Endothelial cell of umbilical vein (primary cell): ENCODE data around the gene ATP9B. TPM values are rescaled to one million over a fixed set of nuclear protein-coding genes. Genes with fewer than 3 reads are reported as not detected.

ENCODE experiments used
- BruUV-seq: library from RNA; stranded (reverse); fragments of 400-500 nt; replicated peaks from 2 replicates; lab custom pipeline; 2021; lab: Mats Ljungman, UMichigan
- CTCF ChIA-PET: fragments of 300-600, 350-600 bp; sonication (Branson Sonifier 250); formaldehyde crosslinking; loops from one replicate; lab custom pipeline; 2021; ENCODE audit warnings: antibody characterized with exemption, inconsistent platforms; lab: Charles Lee
- POLR2A ChIA-PET: fragments of 300-600, 350-600 bp; sonication (Branson Sonifier 250); formaldehyde crosslinking; loops from one replicate; lab custom pipeline; 2021; ENCODE audit warnings: antibody characterized with exemption, inconsistent platforms; lab: Charles Lee
- DNase-seq: peaks from one replicate; pipeline ENCODE4 v3.0.0-alpha.2; 2011; ENCODE audit warnings: low read depth, low spot score
- FAIRE-seq: peaks from 2 replicates; lab custom pipeline; 2011; peaks lifted over from hg19 to GRCh38; lab: Jason Lieb, UNC
- H2AFZ ChIP-seq: 2 replicates; pipeline ENCODE4 v1.6.0; 2012; ENCODE audit warnings: low read depth, low read length, control low read depth, inconsistent platforms
- H3K27ac ChIP-seq: 2 replicates; pipeline ENCODE4 v1.5.1; 2011; ENCODE audit warnings: low read depth, mild to moderate bottlenecking, control low read depth, low read length, moderate library complexity; ENCODE audit not compliant: insufficient read depth
- H3K27me3 ChIP-seq, 2 experiments: 2 replicates each; pipeline versions ENCODE4 v1.6.0 to v1.6.1; 2011; ENCODE audit warnings: low read length in 2 of 2, mixed read lengths in 1 of 2; ENCODE audit not compliant: control insufficient read depth in 2 of 2, insufficient read depth in 2 of 2
- H3K36me3 ChIP-seq, 2 experiments: 2 replicates in 1 of 2; 3 replicates in 1 of 2; pipeline ENCODE4 v1.5.1; 2011; ENCODE audit warnings: low read length in 2 of 2, mild to moderate bottlenecking in 1 of 2, moderate library complexity in 1 of 2; ENCODE audit not compliant: control insufficient read depth in 2 of 2, insufficient read depth in 2 of 2; ENCODE audit errors: extremely low read depth in 1 of 2
- H3K4me1 ChIP-seq: 3 replicates; pipeline ENCODE4 v1.5.1; 2011; ENCODE audit warnings: mild to moderate bottlenecking, low read length; ENCODE audit not compliant: control insufficient read depth, insufficient read depth; ENCODE audit errors: extremely low read depth
- H3K4me2 ChIP-seq: 2 replicates; pipeline ENCODE4 v1.6.1; 2011; ENCODE audit warnings: low read length, control low read depth, mixed read lengths; ENCODE audit not compliant: insufficient read depth
- H3K4me3 ChIP-seq, 3 experiments: fragments of 200-600 bp in 1 of 3; sonication (generic), shearing (Covaris generic) in 1 of 3; replicated peaks in 1 of 3; 2 replicates each; pipeline ENCODE4 v1.5.1; 2011 to 2016; ENCODE audit warnings: control low read depth in 3 of 3, low read length in 3 of 3, mild to moderate bottlenecking in 2 of 3, inconsistent platforms in 1 of 3, low read depth in 1 of 3, moderate library complexity in 1 of 3; ENCODE audit not compliant: insufficient read depth in 1 of 3
- H3K79me2 ChIP-seq: 2 replicates; pipeline ENCODE4 v1.6.0; 2012; ENCODE audit warnings: low read length, inconsistent platforms; ENCODE audit not compliant: control insufficient read depth, insufficient read depth
- H3K9ac ChIP-seq: replicated peaks from 2 replicates; pipeline ENCODE3; 2011; ENCODE audit warnings: low read length, control low read depth; ENCODE audit not compliant: insufficient read depth; ENCODE audit errors: extremely low read depth
- H3K9me1 ChIP-seq: replicated peaks from 3 replicates; pipeline ENCODE4 v1.6.0; 2011; ENCODE audit warnings: mild to moderate bottlenecking, low read length; ENCODE audit not compliant: control insufficient read depth, insufficient read depth; ENCODE audit errors: extremely low read depth
- H3K9me3 ChIP-seq: replicated peaks from 2 replicates; pipeline ENCODE4 v1.5.1; 2012; ENCODE audit warnings: low read length, inconsistent platforms; ENCODE audit not compliant: control insufficient read depth, insufficient read depth
- H4K20me1 ChIP-seq: replicated peaks from 2 replicates; pipeline ENCODE3; 2011; ENCODE audit warnings: mild to moderate bottlenecking, low read length; ENCODE audit not compliant: control insufficient read depth, insufficient read depth; ENCODE audit errors: extremely low read depth
- EZH2 ChIP-seq: IDR thresholded peaks from 2 replicates; pipeline ENCODE4 v1.6.1; 2012; ENCODE audit warnings: borderline replicate concordance, low read depth, mild to moderate bottlenecking, moderate library complexity, low read length, inconsistent platforms; ENCODE audit not compliant: severe bottlenecking
- FOS ChIP-seq: IDR thresholded peaks from 2 replicates; pipeline ENCODE4 v1.6.1; 2011; ENCODE audit warnings: mild to moderate bottlenecking, low read length, moderate library complexity, borderline replicate concordance; ENCODE audit not compliant: insufficient read depth
- GATA2 ChIP-seq: IDR thresholded peaks from 2 replicates; pipeline ENCODE4 v1.7.0; 2011; ENCODE audit warnings: low read depth, mild to moderate bottlenecking, moderate library complexity, mixed read lengths, low read length; ENCODE audit not compliant: insufficient read length, insufficient read depth
- JUN ChIP-seq: IDR thresholded peaks from 2 replicates; pipeline ENCODE4 v1.6.1; 2011; ENCODE audit warnings: borderline replicate concordance, low read depth; ENCODE audit not compliant: insufficient read length, insufficient read depth
- MYC ChIP-seq: IDR thresholded peaks from one replicate; pipeline ENCODE4 v1.6.1; 2011; ENCODE audit warnings: mild to moderate bottlenecking, low read depth, low read length
- POLR2A ChIP-seq: IDR thresholded peaks from 2 replicates; pipeline ENCODE4 v1.6.1; 2012; ENCODE audit warnings: low read depth, mild to moderate bottlenecking, control low read depth, low read length
- POLR2AphosphoS5 ChIP-seq: IDR thresholded peaks from 2 replicates; pipeline ENCODE4 v1.6.1; 2012; ENCODE audit warnings: low read depth, mild to moderate bottlenecking, control low read depth, low read length, moderate library complexity; ENCODE audit not compliant: insufficient read depth
- dilution Hi-C: fragments of 300-500 bp; cut with MboI; formaldehyde crosslinking; loops from one replicate; pipeline ENCODE4 v1.15.0; 2019; ENCODE audit warnings: low sequenced_read_pairs; ENCODE audit not compliant: extremely low pct_ligation_motif_present
- intact Hi-C: fragments of 100-400 bp; cut with micrococcal nuclease; formaldehyde crosslinking; loops from one replicate; pipeline ENCODE4 v1.10.0; 2022
- polyA plus RNA-seq, 4 experiments: library from polyadenylated mRNA; depleted of rRNA in 3 of 4; stranded (reverse) in 3 of 4; unstranded in 1 of 4; fragments of >200 nt; gene quantifications; 2 replicates each; pipeline versions ENCODE4 v1.2.1 to v1.2.3, GENCODE V29; 2011 to 2012; ENCODE audit warnings: missing spikeins in 1 of 4
- total RNA-seq: library from RNA; stranded (reverse); gene quantifications from 2 replicates; pipeline ENCODE4 v1.2.3, GENCODE V29; 2021
- TF ChIP-seq, protein P1 (sequence below), 2 donors: IDR thresholded peaks; 1 replicate in 1 of 2; 2 replicates in 1 of 2; pipeline ENCODE4 v1.5.1; 2011; ENCODE audit warnings: low read length in 2 of 2, mild to moderate bottlenecking in 2 of 2, moderate library complexity in 2 of 2, control low read depth in 1 of 2, inconsistent platforms in 1 of 2, low read depth in 1 of 2; ENCODE audit not compliant: insufficient read depth in 1 of 2; ENCODE audit errors: extremely low read depth in 1 of 2
- TF ChIP-seq, protein P2 (sequence below): IDR thresholded peaks from 2 replicates; pipeline ENCODE4 v1.6.1; 2011; ENCODE audit not compliant: insufficient read depth, insufficient read length

Gene ATP9B
- total and polyA plus RNA-seq, 2 donors (not counting 3 experiments of a cell fraction or from before 2014, with no cell fraction given): 14.6 to 18.2 TPM

- Histone ChIP-seq H3K4me3 (no peak overlapping the region), H3K27ac (no peak overlapping the region), H3K4me1 (no peaks in the 10 kb centered on the region), H3K4me2 (no peak overlapping the region), H3K36me3 (no peaks in the 10 kb centered on the region), H3K9ac (no peak overlapping the region), H3K79me2 (no peaks in the 10 kb centered on the region), H4K20me1 (no peaks in the 10 kb centered on the region), H3K9me1 (no peaks in the 10 kb centered on the region), H2AFZ (no peak overlapping the region), H3K27me3 (no peaks in the 10 kb centered on the region), H3K9me3 (no peaks in the 10 kb centered on the region)
- TF ChIP-seq, protein P1, sequence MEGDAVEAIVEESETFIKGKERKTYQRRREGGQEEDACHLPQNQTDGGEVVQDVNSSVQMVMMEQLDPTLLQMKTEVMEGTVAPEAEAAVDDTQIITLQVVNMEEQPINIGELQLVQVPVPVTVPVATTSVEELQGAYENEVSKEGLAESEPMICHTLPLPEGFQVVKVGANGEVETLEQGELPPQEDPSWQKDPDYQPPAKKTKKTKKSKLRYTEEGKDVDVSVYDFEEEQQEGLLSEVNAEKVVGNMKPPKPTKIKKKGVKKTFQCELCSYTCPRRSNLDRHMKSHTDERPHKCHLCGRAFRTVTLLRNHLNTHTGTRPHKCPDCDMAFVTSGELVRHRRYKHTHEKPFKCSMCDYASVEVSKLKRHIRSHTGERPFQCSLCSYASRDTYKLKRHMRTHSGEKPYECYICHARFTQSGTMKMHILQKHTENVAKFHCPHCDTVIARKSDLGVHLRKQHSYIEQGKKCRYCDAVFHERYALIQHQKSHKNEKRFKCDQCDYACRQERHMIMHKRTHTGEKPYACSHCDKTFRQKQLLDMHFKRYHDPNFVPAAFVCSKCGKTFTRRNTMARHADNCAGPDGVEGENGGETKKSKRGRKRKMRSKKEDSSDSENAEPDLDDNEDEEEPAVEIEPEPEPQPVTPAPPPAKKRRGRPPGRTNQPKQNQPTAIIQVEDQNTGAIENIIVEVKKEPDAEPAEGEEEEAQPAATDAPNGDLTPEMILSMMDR (IDR thresholded peaks at IDR 0.05; ENCODE audit: extremely low read depth in 1 of 2, insufficient read depth in 1 of 2, low read depth in 1 of 2, low read length in 2 of 2): no peak
- TF ChIP-seq FOS (no peak), EZH2 (no peak), MYC (no peak), POLR2AphosphoS5 (no peak), JUN (no peak), GATA2 (no peak), POLR2A (no peak)
- TF ChIP-seq, protein P2, sequence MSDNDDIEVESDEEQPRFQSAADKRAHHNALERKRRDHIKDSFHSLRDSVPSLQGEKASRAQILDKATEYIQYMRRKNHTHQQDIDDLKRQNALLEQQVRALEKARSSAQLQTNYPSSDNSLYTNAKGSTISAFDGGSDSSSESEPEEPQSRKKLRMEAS: no peak
- no peak for FAIRE-seq
- intact Hi-C loops (no loop called here), dilution Hi-C loops (no loop called here)
- DNase-seq: no peak
- ChIA-PET POLR2A (no interaction called here), CTCF (no interaction called here)
- BruUV-seq: no TSS peak
These were observed 49.3 kb upstream of the ATP9B start for GRCh38 chr18:79019881-79020280.
